22Rv1 (cell line): Measurements from ENCODE around the gene PCDHB15.

Experiments used
- CTCF ChIP-seq: fragments of 450-650 bp; IDR thresholded peaks from 2 replicates; pipeline ENCODE4 v1.5.1; 2017; ENCODE audit warnings: mild to moderate bottlenecking
- ZFX ChIP-seq: fragments of 450-650 bp; IDR thresholded peaks from 2 replicates; pipeline ENCODE4 v1.6.1; 2017; ENCODE audit warnings: antibody characterized with exemption, borderline replicate concordance

GRCh38 chr5:141258948-141259347 is 13.8 kb downstream of the PCDHB15 start:
- TF ChIP-seq CTCF = no peak
- TF ChIP-seq ZFX = no peak
